ENCODE measurements around the gene ENDOV. TPM values are rescaled to one million over a fixed set of nuclear protein-coding genes. Genes with fewer than 3 reads are reported as not detected.

Gene ENDOV
- total RNA-seq, 1 experiment from 2014 or later: 45.6 TPM

- Histone ChIP-seq H3K4me2 (ENCODE audit: low read length) (no peak overlapping the region), H3K27ac (ENCODE audit: low read depth, low read length) (no peak overlapping the region), H3K4me3 (replicated peaks in 1 of 2; ENCODE audit: low read depth in 1 of 2, low read length in 2 of 2) (no peak overlapping the region), H3K4me1 (ENCODE audit: control insufficient read depth in 1 of 2, insufficient read depth in 2 of 2, low read length in 2 of 2) (peaks cover 12 to 15% of the 10 kb centered on the region in 2 experiments; a peak in 3 of 4 replicates), H4K20me1 (ENCODE audit: insufficient read depth) (no peaks in the 10 kb centered on the region), H3K9me2 (ENCODE audit: insufficient read depth) (no peaks in the 10 kb centered on the region), H3K36me3 (ENCODE audit: control insufficient read depth in 1 of 2, insufficient read depth in 2 of 2, low read length in 2 of 2) (peaks cover 0 to 11% of the 10 kb centered on the region in 2 experiments; a peak in 1 of 4 replicates), H3K9ac (ENCODE audit: low read length) (no peak overlapping the region), H3K27me3 (ENCODE audit: insufficient read depth, low read length) (no peaks in the 10 kb centered on the region), H3K79me2 (ENCODE audit: insufficient read depth, low read length) (peaks cover 23% of the 10 kb centered on the region), H3K9me3 (ENCODE audit: control insufficient read depth in 1 of 2, insufficient read depth in 1 of 2, low read depth in 1 of 2, low read length in 2 of 2) (no peaks in the 10 kb centered on the region), H2AFZ (ENCODE audit: low read depth, low read length, poor library complexity, severe bottlenecking) (no peak overlapping the region)
- ATAC-seq (no peak), DNase-seq (ENCODE audit: low read depth, low spot score) (no peak)
- ChIA-PET POLR2A (no interaction called here), CTCF (no interaction called here), RAD21 (ENCODE audit: low non-redundant PET in 1 of 2, low total read pairs in 2 of 2, uncharacterized antibody in 2 of 2, unreplicated experiment in 2 of 2) (no interaction called here)
- TF ChIP-seq EZH2phosphoT487 (IDR thresholded peaks at IDR 0.05; ENCODE audit: borderline replicate concordance) (no peak), JUND (IDR thresholded peaks at IDR 0.05) (no peak), ELF1 (IDR thresholded peaks at IDR 0.05; ENCODE audit: borderline replicate concordance, low read depth) (no peak), POLR2AphosphoS5 (IDR thresholded peaks at IDR 0.05; ENCODE audit: low read depth, low read length) (no peak), TCF7L2 (IDR thresholded peaks at IDR 0.05; ENCODE audit: borderline replicate concordance, extremely low read depth, insufficient read depth, insufficient read length) (no peak)
- intact Hi-C loops (cut with micrococcal nuclease): no loop called here
- no TSS peak for BruUV-seq (replicated peaks)
Measured at GRCh38 chr17:80416940-80417293, 1.9 kb downstream of the ENDOV start.

- no peaks in the 10 kb centered on the region for H3K27me3 ChIP-seq (ENCODE audit: insufficient read depth, low read length)
- peaks cover 12 to 15% of the 10 kb centered on the region in 2 experiments; a peak in 3 of 4 replicates for H3K4me1 ChIP-seq (ENCODE audit: control insufficient read depth in 1 of 2, insufficient read depth in 2 of 2, low read length in 2 of 2)
- H3K79me2 ChIP-seq (ENCODE audit: insufficient read depth, low read length): peaks cover 23% of the 10 kb centered on the region
- intact Hi-C loops (cut with micrococcal nuclease): no loop called here
- H3K27ac ChIP-seq (ENCODE audit: low read depth, low read length): no peak overlapping the region
- TF ChIP-seq CTCF (IDR thresholded peaks at IDR 0.05 in 2 of 3, conservative IDR thresholded peaks at IDR 0.05 in 1 of 3; ENCODE audit: borderline replicate concordance in 1 of 3, insufficient read depth in 1 of 3, low read depth in 2 of 3, low read length in 2 of 3) (no peak), POLR2A (IDR thresholded peaks at IDR 0.05; ENCODE audit: borderline replicate concordance, extremely low read depth, insufficient read depth, insufficient read length) (no peak), JUND (IDR thresholded peaks at IDR 0.05) (no peak), SIN3A (IDR thresholded peaks at IDR 0.05; ENCODE audit: low read depth) (no peak), ZFX (IDR thresholded peaks at IDR 0.05) (no peak), REST (IDR thresholded peaks at IDR 0.05; ENCODE audit: low read depth) (no peak)
- ATAC-seq (no peak), DNase-seq (ENCODE audit: low read depth, low spot score) (no peak)
- H3K4me3 ChIP-seq (replicated peaks in 1 of 2; ENCODE audit: low read depth in 1 of 2, low read length in 2 of 2): no peak overlapping the region
- no TSS peak for BruUV-seq (replicated peaks)
- ChIA-PET RAD21 (ENCODE audit: low non-redundant PET in 1 of 2, low total read pairs in 2 of 2, uncharacterized antibody in 2 of 2, unreplicated experiment in 2 of 2) (no interaction called here), POLR2A (no interaction called here), CTCF (no interaction called here)
- no peak overlapping the region for H3K9ac ChIP-seq (ENCODE audit: low read length)
- no peak overlapping the region for H2AFZ ChIP-seq (ENCODE audit: low read depth, low read length, poor library complexity, severe bottlenecking)
- H3K9me2 ChIP-seq (ENCODE audit: insufficient read depth): no peaks in the 10 kb centered on the region
- peaks cover 0 to 11% of the 10 kb centered on the region in 2 experiments; a peak in 1 of 4 replicates for H3K36me3 ChIP-seq (ENCODE audit: control insufficient read depth in 1 of 2, insufficient read depth in 2 of 2, low read length in 2 of 2)
- H3K4me2 ChIP-seq (ENCODE audit: low read length): no peak overlapping the region
- H3K9me3 ChIP-seq (ENCODE audit: control insufficient read depth in 1 of 2, insufficient read depth in 1 of 2, low read depth in 1 of 2, low read length in 2 of 2): no peaks in the 10 kb centered on the region
- no peaks in the 10 kb centered on the region for H4K20me1 ChIP-seq (ENCODE audit: insufficient read depth)
Measured at GRCh38 chr17:80418589-80418988, 3.6 kb downstream of the ENDOV start.

Data from HCT116 (cell line).